ENCODE results near the gene MOCS1.
"Not testable (repeated sequence)": the region's sequence is repeated elsewhere in the genome, so short reads cannot be mapped to it uniquely, and the experiment has no call there.

The MOCS1 gene

GRCh38 chr6:39934131-39934757, at the start of gene MOCS1:
Gene MOCS1 (minus strand): TSS chr6:39934462. CDS start chr6:39934417, 45 bp downstream.
- peak; percentile 52 for DNase-seq

GRCh38 chr6:39984051-39984450, 49.8 kb upstream of the MOCS1 start:
- DNase-seq = no peak

GRCh38 chr6:39983193-39983592, 48.9 kb upstream of the MOCS1 start:
- DNase-seq = no peak

- no peak for DNase-seq
Observed at GRCh38 chr6:39982720-39983119, 48.5 kb upstream of the MOCS1 start.

- peak; percentile 35 for DNase-seq
Observed at GRCh38 chr6:39980839-39981580, 46.7 kb upstream of the MOCS1 start.

GRCh38 chr6:39979461-39980328, 45.4 kb upstream of the MOCS1 start:
- DNase-seq = no peak

GRCh38 chr6:39978240-39978639, 44.0 kb upstream of the MOCS1 start:
- no peak for DNase-seq

GRCh38 chr6:39973661-39974060, 39.4 kb upstream of the MOCS1 start:
- no peak for DNase-seq

GRCh38 chr6:39972717-39973116, 38.5 kb upstream of the MOCS1 start:
- not testable (repeated sequence) for DNase-seq

- not testable (repeated sequence) for DNase-seq
Observed at GRCh38 chr6:39971131-39971530, 36.9 kb upstream of the MOCS1 start.

- DNase-seq = no peak
Observed at GRCh38 chr6:39965751-39966150, 31.5 kb upstream of the MOCS1 start.

GRCh38 chr6:39964530-39964929, 30.3 kb upstream of the MOCS1 start:
- no peak for DNase-seq

- no peak for DNase-seq
Observed at GRCh38 chr6:39964094-39964493, 29.8 kb upstream of the MOCS1 start.

- DNase-seq = no peak
Observed at GRCh38 chr6:39962831-39963230, 28.6 kb upstream of the MOCS1 start.

- no peak for DNase-seq
Observed at GRCh38 chr6:39961178-39961577, 26.9 kb upstream of the MOCS1 start.

- DNase-seq = no peak
Observed at GRCh38 chr6:39958947-39959346, 24.7 kb upstream of the MOCS1 start.

- no peak for DNase-seq
Observed at GRCh38 chr6:39956936-39957335, 22.7 kb upstream of the MOCS1 start.

- DNase-seq = no peak
Observed at GRCh38 chr6:39953076-39953618, 18.9 kb upstream of the MOCS1 start.

- DNase-seq = no peak
Observed at GRCh38 chr6:39952167-39952566, 17.9 kb upstream of the MOCS1 start.

GRCh38 chr6:39951716-39952115, 17.5 kb upstream of the MOCS1 start:
- no peak for DNase-seq

GRCh38 chr6:39951191-39951590, 16.9 kb upstream of the MOCS1 start:
- no peak for DNase-seq

GRCh38 chr6:39950125-39950720, 16.0 kb upstream of the MOCS1 start:
- DNase-seq = no peak
